Suprapubic skin (tissue), 4 donors: Measurements from ENCODE around the gene LAMTOR2. TPM values are rescaled to one million over a fixed set of nuclear protein-coding genes. Genes with fewer than 3 reads are reported as not detected.
A peak's percentile ranks its signal among the peaks of the same experiment; 100 is the strongest.

Source experiments
- DNase-seq, 2 donors: peaks; one replicate each; pipeline ENCODE4 v3.0.0-alpha.2; 2019; ENCODE audit warnings: low spot score in 2 of 2
- H3K27ac ChIP-seq: fragments of 200-600 bp; sonication (generic); one replicate; pipeline ENCODE4 v1.5.1; 2019
- H3K27me3 ChIP-seq: fragments of 200-600 bp; sonication (generic); one replicate; pipeline ENCODE4 v1.5.1; 2019
- H3K36me3 ChIP-seq: fragments of 200-600 bp; sonication (generic); one replicate; pipeline ENCODE4 v1.5.1; 2019
- H3K4me1 ChIP-seq: fragments of 200-600 bp; sonication (generic); one replicate; pipeline ENCODE4 v1.5.1; 2019
- H3K4me3 ChIP-seq: fragments of 200-600 bp; sonication (generic); one replicate; pipeline ENCODE4 v1.5.1; 2019; ENCODE audit warnings: mild to moderate bottlenecking
- H3K9me3 ChIP-seq: fragments of 200-600 bp; sonication (generic); one replicate; pipeline ENCODE4 v1.5.1; 2019
- CTCF ChIP-seq, 2 donors: fragments of 200-600 bp in 1 of 2; fragments of 450-650 bp in 1 of 2; sonication (generic) in 1 of 2; IDR thresholded peaks; one replicate each; pipeline ENCODE4 v1.5.1; 2016 to 2019; ENCODE audit warnings: antibody characterized with exemption in 2 of 2, mild to moderate bottlenecking in 1 of 2, moderate library complexity in 1 of 2
- EP300 ChIP-seq: sonication (generic); formaldehyde crosslinking; IDR thresholded peaks from one replicate; pipeline ENCODE4 v1.6.1; 2017; ENCODE audit warnings: antibody characterized with exemption
- POLR2A ChIP-seq, 2 donors: fragments of 450-650 bp; IDR thresholded peaks; one replicate each; pipeline ENCODE4 v1.6.1; 2017; ENCODE audit warnings: antibody characterized with exemption in 2 of 2, mild to moderate bottlenecking in 2 of 2, moderate library complexity in 2 of 2
- POLR2AphosphoS5 ChIP-seq, 3 donors: sonication (generic); formaldehyde crosslinking; IDR thresholded peaks; one replicate each; pipeline ENCODE4 v1.6.1; 2017; ENCODE audit warnings: antibody characterized with exemption in 3 of 3
- WGBS: methylation state at CpG from one replicate; pipeline ENCODE4 v1.1.5; 2018; 5-methylcytosine and 5-hydroxymethylcytosine counted together
- total RNA-seq, 4 donors: library from RNA; depleted of rRNA; stranded (reverse); fragments of >200 nt; gene quantifications; one replicate each; pipeline ENCODE4 v1.1.0, GENCODE V29; 2016

The LAMTOR2 gene
- total RNA-seq, 4 donors from 2014 or later, result 27.3 to 66.6 (median 57.7) TPM

DNA sequence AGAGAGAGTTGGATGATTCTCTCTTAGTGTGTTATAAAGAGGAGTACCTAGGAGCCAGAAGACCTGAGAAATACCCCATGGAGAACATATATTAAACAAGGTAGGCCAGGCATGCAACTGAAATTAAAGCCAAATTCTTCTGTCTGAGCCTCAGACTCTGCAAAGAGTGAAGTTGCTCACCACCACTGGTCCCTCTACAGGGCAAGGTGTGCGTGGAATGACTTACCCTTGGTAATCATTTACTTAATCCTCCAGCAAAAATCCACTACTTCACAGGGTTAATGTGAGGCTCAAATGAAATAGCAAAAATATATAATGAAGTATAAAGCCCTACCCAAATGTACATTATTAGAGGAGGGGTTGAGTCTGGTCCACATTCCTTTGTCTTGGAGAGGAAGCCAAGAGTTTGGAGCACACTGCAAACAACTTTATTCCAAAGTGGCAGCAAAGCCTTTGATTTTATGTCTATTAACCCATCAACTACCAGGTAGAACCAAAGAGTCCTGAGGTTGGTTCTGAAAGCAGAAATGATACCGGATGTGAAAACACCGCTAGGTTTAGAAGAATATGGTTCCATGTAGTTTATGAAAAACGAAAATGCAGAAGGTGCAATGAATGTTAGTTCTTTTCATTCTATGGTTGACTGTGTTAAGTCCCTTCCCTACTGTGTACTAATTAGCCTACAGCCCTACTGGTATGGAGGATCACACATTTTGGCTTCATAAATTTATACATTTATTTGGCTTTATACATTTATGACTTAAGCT lies 42.3 kb upstream of the LAMTOR2 start:
- no peak overlapping the region for H3K4me3 ChIP-seq
- WGBS, result 93% methylated on average over 4 of the region's 4 CpGs
- peaks cover 90% of the 10 kb centered on the region for H3K36me3 ChIP-seq

DNA sequence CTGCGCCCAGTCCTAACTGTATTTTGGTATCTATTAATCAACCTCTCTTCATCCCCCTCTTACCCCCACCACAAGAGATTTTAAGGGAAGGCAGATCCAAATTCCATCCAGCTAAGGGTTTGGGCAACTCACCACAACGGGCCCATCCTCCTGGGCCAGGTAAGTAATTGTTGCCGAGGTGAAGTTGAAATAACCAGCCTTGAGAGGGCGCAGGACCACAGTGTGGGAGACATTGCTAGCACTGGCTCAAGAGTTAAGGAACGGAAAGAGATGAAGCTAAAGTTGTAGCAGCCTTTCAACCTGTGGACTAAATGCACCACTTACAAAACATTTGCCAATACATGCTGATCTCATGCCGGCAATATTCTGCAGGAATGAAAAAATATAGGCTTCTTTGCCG lies 39.8 kb upstream of the LAMTOR2 start:
- no peaks in the 10 kb centered on the region for H3K9me3 ChIP-seq
- no peaks in the 10 kb centered on the region for H3K27me3 ChIP-seq
- H3K36me3 ChIP-seq, result peaks cover 86% of the 10 kb centered on the region
- 96% methylated on average over 7 of the region's 7 CpGs for WGBS
- no peak overlapping the region for H3K4me3 ChIP-seq
- peaks cover 3% of the 10 kb centered on the region for H3K4me1 ChIP-seq
- TF ChIP-seq CTCF (IDR thresholded peaks at IDR 0.05) (no peak), POLR2AphosphoS5 (IDR thresholded peaks at IDR 0.05) (no peak), EP300 (no peak), POLR2A (IDR thresholded peaks at IDR 0.05) (no peak)
- no peak overlapping the region for H3K27ac ChIP-seq
- no peak for DNase-seq

More for the DNA sequence above, 42.3 kb upstream of the LAMTOR2 start:
- Histone ChIP-seq H3K27ac (no peak overlapping the region), H3K27me3 (no peaks in the 10 kb centered on the region), H3K9me3 (no peaks in the 10 kb centered on the region), H3K4me1 (no peaks in the 10 kb centered on the region)
- DNase-seq, result no peak
- TF ChIP-seq POLR2AphosphoS5 (IDR thresholded peaks at IDR 0.05) (no peak), POLR2A (IDR thresholded peaks at IDR 0.05) (no peak), EP300 (no peak), CTCF (IDR thresholded peaks at IDR 0.05) (no peak)

DNA sequence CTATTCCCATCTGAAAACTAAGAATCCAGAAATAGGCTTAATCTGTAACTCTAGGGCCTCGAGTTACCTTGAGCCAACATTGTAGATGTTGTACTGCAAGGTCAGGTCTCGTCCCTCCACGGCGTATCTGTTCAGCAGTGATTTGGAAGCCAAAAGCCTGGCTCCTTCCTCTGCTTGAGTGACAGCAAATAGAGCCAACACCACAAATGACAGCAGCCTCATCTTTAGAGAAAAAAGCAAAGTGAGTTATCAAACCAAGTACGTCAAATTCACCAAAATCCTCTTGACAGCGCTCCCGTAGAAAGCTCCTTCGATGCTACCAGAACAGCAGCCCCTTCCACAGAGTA lies 34.7 kb upstream of the LAMTOR2 start:
- peaks cover 12% of the 10 kb centered on the region for H3K4me1 ChIP-seq
- H3K4me3 ChIP-seq, result peak overlapping the region; percentile 98
- no peaks in the 10 kb centered on the region for H3K27me3 ChIP-seq
- DNase-seq, result no peak
- H3K27ac ChIP-seq, result no peak overlapping the region
- WGBS, result 53% methylated on average over 8 of the region's 8 CpGs
- no peak for TF ChIP-seq EP300
- no peak for TF ChIP-seq POLR2AphosphoS5 (IDR thresholded peaks at IDR 0.05)
- TF ChIP-seq POLR2A (IDR thresholded peaks at IDR 0.05), result no peak
- TF ChIP-seq CTCF (IDR thresholded peaks at IDR 0.05), result no peak
- peaks cover 35% of the 10 kb centered on the region for H3K36me3 ChIP-seq
- no peaks in the 10 kb centered on the region for H3K9me3 ChIP-seq

DNA sequence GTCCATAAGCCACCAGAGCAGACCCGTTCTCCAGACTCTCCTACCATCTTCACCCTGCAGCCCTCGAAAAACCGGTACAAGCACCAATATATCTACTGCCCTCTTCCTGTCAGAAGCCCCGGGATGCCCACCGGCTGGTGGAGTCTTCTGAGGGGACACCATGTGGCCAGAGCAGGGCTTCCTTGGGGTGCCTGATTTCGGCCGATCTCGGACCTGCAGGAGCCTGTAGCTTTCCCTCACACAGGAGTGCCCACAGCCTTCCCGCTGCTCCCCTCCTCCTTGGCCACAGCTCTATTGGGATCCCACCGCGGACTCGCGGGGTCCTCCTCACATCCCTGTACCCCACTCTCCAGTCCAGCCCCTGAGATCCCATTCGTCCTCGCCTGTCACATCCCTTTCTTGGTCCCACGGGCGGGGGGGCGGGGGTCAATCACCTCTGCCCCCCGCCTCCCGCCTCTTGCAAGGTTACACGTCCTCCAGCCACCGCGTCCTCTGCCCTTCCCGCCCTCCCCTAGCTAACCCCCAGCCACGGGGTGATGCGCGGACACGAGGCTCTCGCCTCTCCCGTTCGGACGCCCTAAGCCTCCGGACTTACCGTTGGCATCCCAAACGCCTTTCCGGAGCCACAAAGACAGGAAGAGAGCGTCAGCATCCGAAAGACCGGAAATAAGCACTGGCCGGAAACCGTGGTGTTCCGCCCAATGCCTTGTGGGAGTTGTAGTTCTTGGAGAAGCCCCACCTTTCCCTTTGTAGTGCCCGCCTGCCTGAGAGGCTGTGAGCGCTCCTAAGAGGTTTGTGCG lies 34.1 kb upstream of the LAMTOR2 start, which contains the start of gene SSR2:
Gene SSR2, minus strand, starts transcription at position 659 of the 800 bp plus-strand sequence. CDS start 784 bp downstream, outside the sequence.
- no peaks in the 10 kb centered on the region for H3K27me3 ChIP-seq
- peak within 1 kb of the TSS; percentile 87 for H3K27ac ChIP-seq
- TF ChIP-seq EP300 (no peak), POLR2AphosphoS5 (IDR thresholded peaks at IDR 0.05) (peak in 2 of 3 donors; percentile 36 to 78)
- H3K4me3 ChIP-seq, result peak within 1 kb of the TSS; percentile 98
- 0% methylated on average over 30 of the region's 45 CpGs for WGBS
- no peaks in the 10 kb centered on the region for H3K9me3 ChIP-seq
- peaks cover 12% of the 10 kb centered on the region for H3K4me1 ChIP-seq
- H3K36me3 ChIP-seq, result peaks cover 31% of the 10 kb centered on the region
- peak; percentile 88 to 92 for DNase-seq

DNA sequence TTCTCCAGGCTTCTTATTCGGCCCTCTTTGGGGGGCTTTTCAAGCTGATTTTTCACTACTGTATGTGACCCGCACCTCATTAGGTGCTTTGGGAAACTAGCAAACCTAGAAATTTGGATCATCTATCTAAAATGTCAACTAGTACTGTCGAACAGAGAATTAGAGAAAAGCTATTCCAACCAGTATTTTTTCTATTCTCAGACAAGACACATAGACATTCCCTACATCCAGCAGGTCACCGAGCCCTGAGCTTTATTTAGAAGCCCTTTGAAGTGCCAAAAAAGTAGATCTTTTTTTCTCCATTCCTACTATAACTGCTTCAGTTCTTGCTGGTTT lies 33.5 kb upstream of the LAMTOR2 start:
- Histone ChIP-seq H3K9me3 (no peaks in the 10 kb centered on the region), H3K27me3 (no peaks in the 10 kb centered on the region), H3K4me3 (peak overlapping the region; percentile 98), H3K4me1 (peaks cover 12% of the 10 kb centered on the region), H3K27ac (no peak overlapping the region), H3K36me3 (peaks cover 25% of the 10 kb centered on the region)
- TF ChIP-seq POLR2A (IDR thresholded peaks at IDR 0.05) (no peak), POLR2AphosphoS5 (IDR thresholded peaks at IDR 0.05) (no peak), CTCF (IDR thresholded peaks at IDR 0.05) (no peak), EP300 (no peak)
- DNase-seq, result no peak
- 4% methylated on average over 4 of the region's 4 CpGs for WGBS
